Vagina (tissue), 2 donors: Measurements from ENCODE around the gene KLF4. TPM values are rescaled to one million over a fixed set of nuclear protein-coding genes. Genes with fewer than 3 reads are reported as not detected.

Source experiments
- DNase-seq, 2 donors: peaks; one replicate each; pipeline ENCODE4 v3.0.0-alpha.2; 2017; ENCODE audit errors: extremely low spot score in 2 of 2
- H3K27ac ChIP-seq: fragments of 200-600 bp; sonication (generic); one replicate; pipeline ENCODE4 v1.5.1; 2019
- H3K27me3 ChIP-seq: fragments of 200-600 bp; sonication (generic); one replicate; pipeline ENCODE4 v1.5.1; 2019
- H3K36me3 ChIP-seq, 2 donors: fragments of 200-600 bp; sonication (generic); one replicate each; pipeline ENCODE4 v1.5.1; 2017 to 2019
- H3K4me1 ChIP-seq: fragments of 200-600 bp; sonication (generic); one replicate; pipeline ENCODE4 v1.5.1; 2019
- H3K4me3 ChIP-seq, 2 donors: fragments of 200-600 bp; sonication (generic); 1 replicate in 1 of 2; 2 replicates in 1 of 2; pipeline ENCODE4 v1.5.1; 2016 to 2019
- H3K9me3 ChIP-seq: fragments of 200-600 bp; sonication (generic); one replicate; pipeline ENCODE4 v1.5.1; 2019
- POLR2A ChIP-seq, 2 donors: fragments of 450-650 bp; IDR thresholded peaks; one replicate each; pipeline ENCODE4 v1.6.1; 2017; ENCODE audit warnings: antibody characterized with exemption in 2 of 2, mild to moderate bottlenecking in 2 of 2, moderate library complexity in 2 of 2
- POLR2AphosphoS5 ChIP-seq, 2 donors: sonication (generic); formaldehyde crosslinking; IDR thresholded peaks; one replicate each; pipeline ENCODE4 v1.9.0; 2017; ENCODE audit warnings: antibody characterized with exemption in 2 of 2, mild to moderate bottlenecking in 2 of 2, low read depth in 1 of 2; ENCODE audit not compliant: insufficient read depth in 1 of 2
- intact Hi-C: fragments of 100-400 bp; cut with DNase I; formaldehyde crosslinking; loops from one replicate; pipeline ENCODE4 v1.15.1; 2023
- total RNA-seq: library from RNA; depleted of rRNA; stranded (reverse); fragments of >200 nt; gene quantifications from one replicate; pipeline ENCODE4 v1.2.3, GENCODE V29; 2016
- TF ChIP-seq, protein P1 (sequence below), 3 experiments: fragments of 450-650 bp in 2 of 3; fragments of 200-600 bp in 1 of 3; sonication (generic) in 1 of 3; IDR thresholded peaks; one replicate each; pipeline ENCODE4 v1.5.1; 2017 to 2019; ENCODE audit warnings: antibody characterized with exemption in 3 of 3, mild to moderate bottlenecking in 2 of 3, moderate library complexity in 2 of 3

KLF4 gene
- total RNA-seq, 1 donor from 2014 or later, result 144 TPM

DNA sequence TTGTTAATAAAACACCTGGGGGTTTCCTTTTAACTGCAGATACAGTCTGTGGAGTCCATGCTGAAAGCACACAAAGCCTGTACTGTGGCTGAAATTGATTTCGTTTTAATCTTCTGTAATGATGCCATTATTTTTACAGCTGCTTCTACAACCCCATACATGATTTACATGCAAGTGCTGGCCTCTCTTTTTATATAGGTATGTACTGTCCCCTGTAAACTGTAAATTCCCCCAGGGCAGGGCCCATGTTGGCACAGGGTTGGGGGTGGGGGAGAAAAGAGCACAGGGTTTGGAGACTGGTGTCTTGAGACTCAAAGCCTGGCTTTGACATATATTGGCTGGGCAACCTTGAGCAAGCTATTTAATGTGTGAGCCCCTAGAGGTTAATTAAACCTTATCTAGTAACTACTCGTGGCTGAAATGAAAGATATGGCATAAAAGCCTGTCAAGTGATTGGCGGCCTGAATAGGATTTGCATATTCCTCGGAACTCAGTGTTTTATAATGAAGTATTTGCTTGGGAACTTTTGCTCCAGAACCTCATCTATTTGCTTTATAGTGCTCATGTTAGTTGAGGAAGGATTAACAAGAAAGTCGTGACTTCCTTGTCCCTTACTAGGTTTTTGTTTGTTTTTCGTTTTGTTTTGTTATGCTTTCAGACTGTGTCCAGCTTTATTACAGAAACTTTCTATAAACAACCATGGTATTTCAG, 34.0 kb downstream of the KLF4 start:
- Histone ChIP-seq H3K36me3 (no peaks in the 10 kb centered on the region), H3K4me1 (no peaks in the 10 kb centered on the region), H3K9me3 (no peaks in the 10 kb centered on the region), H3K4me3 (no peak overlapping the region), H3K27ac (no peak overlapping the region), H3K27me3 (no peaks in the 10 kb centered on the region)
- no peak for DNase-seq
- intact Hi-C loops, result loop anchor here (1.0 kb wide), 1 partner anchor 21 kb away; no protein-coding TSS in a partner anchor
- TF ChIP-seq, protein P1, sequence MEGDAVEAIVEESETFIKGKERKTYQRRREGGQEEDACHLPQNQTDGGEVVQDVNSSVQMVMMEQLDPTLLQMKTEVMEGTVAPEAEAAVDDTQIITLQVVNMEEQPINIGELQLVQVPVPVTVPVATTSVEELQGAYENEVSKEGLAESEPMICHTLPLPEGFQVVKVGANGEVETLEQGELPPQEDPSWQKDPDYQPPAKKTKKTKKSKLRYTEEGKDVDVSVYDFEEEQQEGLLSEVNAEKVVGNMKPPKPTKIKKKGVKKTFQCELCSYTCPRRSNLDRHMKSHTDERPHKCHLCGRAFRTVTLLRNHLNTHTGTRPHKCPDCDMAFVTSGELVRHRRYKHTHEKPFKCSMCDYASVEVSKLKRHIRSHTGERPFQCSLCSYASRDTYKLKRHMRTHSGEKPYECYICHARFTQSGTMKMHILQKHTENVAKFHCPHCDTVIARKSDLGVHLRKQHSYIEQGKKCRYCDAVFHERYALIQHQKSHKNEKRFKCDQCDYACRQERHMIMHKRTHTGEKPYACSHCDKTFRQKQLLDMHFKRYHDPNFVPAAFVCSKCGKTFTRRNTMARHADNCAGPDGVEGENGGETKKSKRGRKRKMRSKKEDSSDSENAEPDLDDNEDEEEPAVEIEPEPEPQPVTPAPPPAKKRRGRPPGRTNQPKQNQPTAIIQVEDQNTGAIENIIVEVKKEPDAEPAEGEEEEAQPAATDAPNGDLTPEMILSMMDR (IDR thresholded peaks at IDR 0.05), result no peak
- TF ChIP-seq POLR2A (IDR thresholded peaks at IDR 0.05), result no peak

DNA sequence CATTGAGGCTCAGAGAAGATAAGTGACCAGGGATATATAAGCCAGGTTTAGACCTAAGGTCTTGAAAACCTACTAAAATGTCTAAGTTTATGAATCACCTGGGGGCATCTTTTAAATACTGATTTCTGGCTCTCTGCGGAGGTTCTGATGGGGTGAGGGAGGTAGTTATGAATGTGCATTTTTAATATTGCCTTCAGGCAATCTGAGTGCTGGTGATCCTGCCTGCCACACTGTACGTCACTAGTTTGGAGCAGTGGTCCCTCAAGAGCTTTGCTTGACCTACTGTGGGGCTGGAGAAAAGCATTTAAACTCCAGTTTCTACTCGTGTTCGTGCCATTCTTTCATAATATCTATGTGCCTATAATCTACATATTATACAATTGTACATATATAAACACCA, 36.1 kb downstream of the KLF4 start:
- TF ChIP-seq POLR2AphosphoS5 (IDR thresholded peaks at IDR 0.05; ENCODE audit: insufficient read depth in 1 of 2, low read depth in 1 of 2) (no peak), POLR2A (IDR thresholded peaks at IDR 0.05) (no peak)
- TF ChIP-seq, protein P1 (IDR thresholded peaks at IDR 0.05), result no peak
- DNase-seq, result no peak
- H3K36me3 ChIP-seq, result no peaks in the 10 kb centered on the region

DNA sequence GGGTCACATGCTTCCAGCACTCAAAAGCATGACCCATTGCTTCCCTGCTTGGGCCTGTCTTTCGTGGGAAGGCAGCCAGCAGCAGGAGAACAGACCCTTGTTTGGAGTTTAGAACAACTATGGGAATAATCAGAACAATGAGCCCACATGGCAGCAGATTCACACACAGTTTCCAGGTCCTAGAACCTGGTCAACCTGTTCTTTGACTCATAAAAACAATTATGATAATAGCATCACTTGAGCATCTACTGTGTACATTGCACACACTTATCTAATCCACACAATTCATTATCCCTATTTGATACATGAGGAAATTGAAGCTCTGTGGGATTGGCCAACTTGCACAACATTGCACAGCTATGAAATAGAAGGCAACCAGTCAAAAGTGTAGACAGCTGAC, 41.7 kb downstream of the KLF4 start:
- Histone ChIP-seq H3K27ac (no peak overlapping the region), H3K9me3 (no peaks in the 10 kb centered on the region), H3K27me3 (no peaks in the 10 kb centered on the region), H3K4me3 (no peak overlapping the region), H3K4me1 (no peaks in the 10 kb centered on the region), H3K36me3 (no peaks in the 10 kb centered on the region)
- DNase-seq, result no peak
- TF ChIP-seq, protein P1 (IDR thresholded peaks at IDR 0.05), result no peak
- peak in 1 of 2 donors; percentile 43 for TF ChIP-seq POLR2AphosphoS5 (IDR thresholded peaks at IDR 0.05; ENCODE audit: insufficient read depth in 1 of 2, low read depth in 1 of 2)
- intact Hi-C loops, result no loop called here

More for the DNA sequence above, 36.1 kb downstream of the KLF4 start:
- H3K27me3 ChIP-seq, result no peaks in the 10 kb centered on the region
- H3K27ac ChIP-seq, result no peak overlapping the region
- H3K9me3 ChIP-seq, result no peaks in the 10 kb centered on the region
- H3K4me1 ChIP-seq, result no peaks in the 10 kb centered on the region
- intact Hi-C loops, result no loop called here
- H3K4me3 ChIP-seq, result no peak overlapping the region

DNA sequence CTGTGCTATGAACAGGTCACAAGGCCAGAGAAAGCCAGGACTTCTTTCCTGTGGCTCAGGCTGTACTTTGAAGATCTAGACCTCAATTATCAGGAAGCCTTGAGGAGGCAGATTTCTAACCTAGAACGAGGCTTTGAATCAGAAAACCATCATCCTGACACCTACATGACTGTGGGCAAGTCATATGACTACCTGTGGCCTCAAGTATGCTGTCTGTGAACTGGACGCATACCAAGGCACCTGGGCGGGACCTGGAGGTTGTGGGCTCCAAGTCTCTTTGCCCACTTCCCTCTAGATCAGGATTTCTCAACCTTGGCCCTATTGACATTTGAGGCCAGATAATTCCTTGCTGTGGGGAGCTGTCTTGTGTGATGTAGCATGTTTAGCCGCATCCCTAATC, 42.5 kb downstream of the KLF4 start:
- Histone ChIP-seq H3K36me3 (no peaks in the 10 kb centered on the region), H3K9me3 (no peaks in the 10 kb centered on the region), H3K4me3 (no peak overlapping the region), H3K27ac (no peak overlapping the region), H3K4me1 (no peaks in the 10 kb centered on the region), H3K27me3 (no peaks in the 10 kb centered on the region)
- TF ChIP-seq POLR2A (IDR thresholded peaks at IDR 0.05) (no peak), POLR2AphosphoS5 (IDR thresholded peaks at IDR 0.05; ENCODE audit: insufficient read depth in 1 of 2, low read depth in 1 of 2) (no peak)
- TF ChIP-seq, protein P1 (IDR thresholded peaks at IDR 0.05), result no peak
- no peak for DNase-seq
- intact Hi-C loops, result no loop called here

DNA sequence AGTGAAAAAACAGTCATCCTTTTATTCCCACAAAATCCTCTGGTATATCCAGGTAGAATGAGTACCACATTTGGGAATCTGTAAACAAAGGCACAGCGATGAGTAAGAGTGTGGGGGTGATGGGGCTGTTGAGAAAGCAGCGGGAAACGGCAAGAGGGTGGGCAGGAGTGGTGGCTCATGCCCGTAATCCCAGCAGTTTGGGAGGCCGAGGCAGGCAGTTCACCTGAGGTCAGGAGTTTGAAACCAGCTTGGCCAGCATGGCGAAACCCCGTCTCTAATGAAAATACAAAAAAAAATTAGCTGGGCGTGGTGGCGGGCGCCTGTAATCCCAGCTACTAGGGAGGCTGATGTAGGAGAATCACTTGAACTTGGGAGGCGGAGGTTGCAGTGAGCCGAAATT, 43.1 kb downstream of the KLF4 start:
- H3K36me3 ChIP-seq, result no peaks in the 10 kb centered on the region
- H3K27ac ChIP-seq, result no peak overlapping the region
- H3K4me1 ChIP-seq, result no peaks in the 10 kb centered on the region
- no peaks in the 10 kb centered on the region for H3K9me3 ChIP-seq
- H3K27me3 ChIP-seq, result no peaks in the 10 kb centered on the region
- TF ChIP-seq POLR2AphosphoS5 (IDR thresholded peaks at IDR 0.05; ENCODE audit: insufficient read depth in 1 of 2, low read depth in 1 of 2) (no peak), POLR2A (IDR thresholded peaks at IDR 0.05) (no peak)
- no peak overlapping the region for H3K4me3 ChIP-seq
- intact Hi-C loops, result no loop called here
- no peak for DNase-seq
